ENCODE results near the gene RUFY4. TPM values are rescaled to one million over a fixed set of nuclear protein-coding genes. Genes with fewer than 3 reads are reported as not detected.
A peak's percentile ranks its signal among the peaks of the same experiment; 100 is the strongest.
"Not testable (repeated sequence)": the region's sequence is repeated elsewhere in the genome, so short reads cannot be mapped to it uniquely, and the experiment has no call there.

RUFY4 gene
- total RNA-seq, 1 experiment from 2014 or later = not detected

GRCh38 chr2:218035463-218036100, 33.5 kb upstream of the RUFY4 start:
- peaks cover 47% of the 10 kb centered on the region for H3K4me1 ChIP-seq (replicated peaks)
- no peaks in the 10 kb centered on the region for H3K27me3 ChIP-seq (replicated peaks)
- no peak overlapping the region for H3K27ac ChIP-seq
- no peaks in the 10 kb centered on the region for H3K9me3 ChIP-seq (replicated peaks)
- DNase-seq (ENCODE audit: low read depth in 1 of 2, low spot score in 2 of 2) = no peak
- no peaks in the 10 kb centered on the region for H3K36me3 ChIP-seq
- no peak overlapping the region for H3K4me3 ChIP-seq

DNA sequence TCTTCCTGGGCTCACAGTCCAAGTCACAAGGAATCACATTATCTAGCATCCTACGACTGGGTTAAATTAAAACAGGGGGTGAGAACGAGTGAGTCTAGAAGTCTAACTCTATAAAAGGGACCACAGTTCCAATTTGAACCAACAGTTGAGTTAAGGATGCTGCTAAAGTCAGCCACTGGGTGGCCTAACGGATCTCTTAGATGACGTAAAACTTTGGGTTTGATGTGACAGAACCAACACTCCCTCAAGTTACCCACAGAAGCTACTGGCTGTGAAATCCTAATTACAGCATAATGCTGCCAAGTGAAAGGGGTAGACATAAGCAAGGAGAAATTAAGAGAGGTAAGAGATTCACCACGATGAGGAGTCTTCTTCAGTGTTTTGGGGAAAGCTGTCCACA, 32.7 kb upstream of the RUFY4 start:
- Histone ChIP-seq H3K4me1 (replicated peaks) (peaks cover 47% of the 10 kb centered on the region), H3K4me3 (no peak overlapping the region), H3K27me3 (replicated peaks) (no peaks in the 10 kb centered on the region), H3K36me3 (no peaks in the 10 kb centered on the region), H3K9me3 (replicated peaks) (no peaks in the 10 kb centered on the region), H3K27ac (no peak overlapping the region; the same call in 1 of the 2 replicates)
- DNase-seq (ENCODE audit: low read depth in 1 of 2, low spot score in 2 of 2) = peak in 1 of 2 experiments; percentile 36

DNA sequence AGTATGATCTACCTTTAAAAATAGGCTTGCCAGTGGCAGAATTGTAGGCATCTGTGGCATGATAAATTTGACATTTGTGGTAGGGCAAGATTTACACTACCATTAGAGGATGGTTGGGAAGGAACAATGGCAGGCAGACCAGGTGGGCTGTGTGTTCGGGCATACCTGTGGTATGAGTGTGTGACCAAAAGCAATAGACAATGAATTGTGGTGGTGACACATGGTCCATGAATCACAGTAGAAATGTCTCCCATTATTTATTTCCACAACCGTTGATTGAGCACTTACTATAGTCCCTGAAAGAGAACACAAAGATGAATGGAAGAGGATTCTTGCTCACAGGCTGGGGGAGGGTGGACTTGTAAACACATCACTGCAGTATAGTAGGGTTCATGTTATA, 29.9 kb upstream of the RUFY4 start:
- Histone ChIP-seq H3K27ac (peak overlapping the region; percentile 23; the same call in 1 of the 2 replicates), H3K27me3 (replicated peaks) (no peaks in the 10 kb centered on the region), H3K4me1 (replicated peaks) (peaks cover 50% of the 10 kb centered on the region), H3K36me3 (no peaks in the 10 kb centered on the region), H3K4me3 (no peak overlapping the region), H3K9me3 (replicated peaks) (no peaks in the 10 kb centered on the region)
- peak; percentile 94 for DNase-seq (ENCODE audit: low read depth in 1 of 2, low spot score in 2 of 2)

GRCh38 chr2:218040883-218041282, 28.2 kb upstream of the RUFY4 start:
- H3K9me3 ChIP-seq (replicated peaks) = no peaks in the 10 kb centered on the region
- no peak overlapping the region for H3K4me3 ChIP-seq
- H3K27me3 ChIP-seq (replicated peaks) = no peaks in the 10 kb centered on the region
- no peak for DNase-seq (ENCODE audit: low read depth in 1 of 2, low spot score in 2 of 2)
- H3K27ac ChIP-seq = no peak overlapping the region
- H3K4me1 ChIP-seq (replicated peaks) = peaks cover 41% of the 10 kb centered on the region
- H3K36me3 ChIP-seq = no peaks in the 10 kb centered on the region

DNA sequence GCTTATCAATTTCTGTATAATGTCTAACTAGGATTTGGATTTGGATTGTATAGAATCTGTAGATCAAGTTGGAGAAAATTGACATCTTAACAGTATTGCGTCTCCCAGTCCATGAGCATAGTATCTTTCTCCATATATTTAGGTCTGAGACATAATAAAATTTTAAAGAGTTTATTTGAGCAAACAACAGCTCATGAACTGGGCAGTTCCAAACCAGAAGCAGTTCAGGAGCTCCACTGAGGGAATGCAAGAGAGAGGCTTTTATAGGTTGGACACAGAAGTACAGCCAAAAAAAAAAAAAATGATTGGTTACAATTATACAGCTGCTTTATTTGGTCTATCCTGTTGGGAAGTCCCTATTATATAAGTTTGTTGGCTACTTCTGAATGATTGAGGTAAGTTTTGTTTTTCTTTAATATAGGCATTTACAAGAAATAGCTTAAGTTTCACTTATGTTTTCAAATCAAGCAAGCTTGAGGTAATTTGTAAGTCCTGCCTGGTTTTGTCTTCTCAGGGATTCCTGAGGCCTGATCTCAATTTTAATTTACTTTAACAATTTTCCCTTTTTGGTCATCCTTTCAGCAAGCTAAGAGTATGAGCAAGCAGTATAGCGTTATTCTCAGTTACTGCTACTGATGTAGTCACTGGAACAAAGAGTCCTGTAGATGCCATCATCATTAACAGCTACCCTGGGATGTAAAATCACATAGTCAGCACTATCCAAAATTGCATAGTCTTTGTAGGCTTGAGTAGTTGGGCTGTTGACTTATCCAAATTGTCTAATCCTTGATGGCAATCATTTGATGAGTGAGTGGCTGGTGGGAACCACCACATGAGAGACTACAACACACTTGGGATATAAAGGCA, 27.5 kb upstream of the RUFY4 start:
- Histone ChIP-seq H3K27ac (no peak overlapping the region), H3K36me3 (no peaks in the 10 kb centered on the region), H3K27me3 (replicated peaks) (no peaks in the 10 kb centered on the region), H3K4me1 (replicated peaks) (peaks cover 34% of the 10 kb centered on the region), H3K4me3 (no peak overlapping the region), H3K9me3 (replicated peaks) (no peaks in the 10 kb centered on the region)
- DNase-seq (ENCODE audit: low read depth in 1 of 2, low spot score in 2 of 2) = no peak

DNA sequence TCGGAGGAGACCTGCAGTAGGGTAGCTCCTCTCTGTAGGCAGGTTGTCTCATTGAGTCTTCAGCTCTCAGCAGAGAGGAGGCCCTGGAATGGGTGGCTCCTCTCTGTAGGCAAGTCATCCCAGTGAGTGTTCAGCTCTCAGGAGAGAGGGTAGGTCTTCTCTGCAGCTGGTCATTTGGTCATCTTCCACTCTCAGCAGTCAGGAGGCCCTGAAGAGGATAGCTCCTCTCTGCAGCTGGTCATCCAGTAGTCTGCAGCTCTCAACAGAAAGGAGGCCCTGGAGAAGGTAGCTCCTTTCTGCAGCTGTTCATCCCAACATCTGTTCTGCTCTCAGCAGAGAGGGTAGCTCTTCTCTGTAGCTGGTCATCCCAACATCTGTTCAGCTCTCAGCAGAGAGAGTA, 26.0 kb upstream of the RUFY4 start:
- no peaks in the 10 kb centered on the region for H3K27me3 ChIP-seq (replicated peaks)
- H3K9me3 ChIP-seq (replicated peaks) = no peaks in the 10 kb centered on the region
- no peak overlapping the region for H3K4me3 ChIP-seq
- no peaks in the 10 kb centered on the region for H3K36me3 ChIP-seq
- peaks cover 22% of the 10 kb centered on the region for H3K4me1 ChIP-seq (replicated peaks)
- no peak for DNase-seq (ENCODE audit: low read depth in 1 of 2, low spot score in 2 of 2)
- H3K27ac ChIP-seq = no peak overlapping the region

- peaks cover 16% of the 10 kb centered on the region for H3K4me1 ChIP-seq (replicated peaks)
- no peak overlapping the region for H3K4me3 ChIP-seq
- DNase-seq (ENCODE audit: low read depth in 1 of 2, low spot score in 2 of 2) = no peak
- no peaks in the 10 kb centered on the region for H3K9me3 ChIP-seq (replicated peaks)
- H3K27me3 ChIP-seq (replicated peaks) = no peaks in the 10 kb centered on the region
- no peaks in the 10 kb centered on the region for H3K36me3 ChIP-seq
- no peak overlapping the region for H3K27ac ChIP-seq
Observed at GRCh38 chr2:218043701-218044109, 25.3 kb upstream of the RUFY4 start.

GRCh38 chr2:218044599-218044998, 24.5 kb upstream of the RUFY4 start:
- H3K9me3 ChIP-seq (replicated peaks); H3K27ac ChIP-seq; H3K36me3 ChIP-seq; H3K27me3 ChIP-seq (replicated peaks); DNase-seq (ENCODE audit: low read depth in 1 of 2, low spot score in 2 of 2); H3K4me3 ChIP-seq; H3K4me1 ChIP-seq (replicated peaks): not testable (repeated sequence)

- Histone ChIP-seq H3K4me3 (no peak overlapping the region), H3K27me3 (replicated peaks) (no peaks in the 10 kb centered on the region), H3K27ac (no peak overlapping the region), H3K9me3 (replicated peaks) (no peaks in the 10 kb centered on the region), H3K36me3 (no peaks in the 10 kb centered on the region), H3K4me1 (replicated peaks) (0 out of 2 replicates have a peak, but pooled peaks cover 3% of the 10 kb centered on the region)
- DNase-seq (ENCODE audit: low read depth in 1 of 2, low spot score in 2 of 2) = no peak
Observed at GRCh38 chr2:218046238-218046637, 22.8 kb upstream of the RUFY4 start.

GRCh38 chr2:218047536-218048225, 21.4 kb upstream of the RUFY4 start:
- Histone ChIP-seq H3K27ac (no peak overlapping the region), H3K36me3 (no peaks in the 10 kb centered on the region), H3K9me3 (replicated peaks) (no peaks in the 10 kb centered on the region), H3K4me1 (replicated peaks) (no peaks in the 10 kb centered on the region), H3K4me3 (no peak overlapping the region), H3K27me3 (replicated peaks) (no peaks in the 10 kb centered on the region)
- DNase-seq (ENCODE audit: low read depth in 1 of 2, low spot score in 2 of 2) = no peak

- DNase-seq (ENCODE audit: low read depth in 1 of 2, low spot score in 2 of 2) = no peak
- Histone ChIP-seq H3K4me3 (no peak overlapping the region), H3K36me3 (no peaks in the 10 kb centered on the region), H3K27ac (no peak overlapping the region), H3K4me1 (replicated peaks) (no peaks in the 10 kb centered on the region), H3K9me3 (replicated peaks) (no peaks in the 10 kb centered on the region), H3K27me3 (replicated peaks) (no peaks in the 10 kb centered on the region)
Observed at GRCh38 chr2:218051903-218052302, 17.1 kb upstream of the RUFY4 start.

GRCh38 chr2:218059289-218059688, 9.8 kb upstream of the RUFY4 start:
- DNase-seq (ENCODE audit: low read depth in 1 of 2, low spot score in 2 of 2) = no peak
- no peaks in the 10 kb centered on the region for H3K36me3 ChIP-seq
- H3K27ac ChIP-seq = no peak overlapping the region
- H3K4me1 ChIP-seq (replicated peaks) = no peaks in the 10 kb centered on the region
- 0 out of 2 replicates have a peak, but pooled peaks cover 8% of the 10 kb centered on the region for H3K27me3 ChIP-seq (replicated peaks)
- no peaks in the 10 kb centered on the region for H3K9me3 ChIP-seq (replicated peaks)
- no peak overlapping the region for H3K4me3 ChIP-seq

DNA sequence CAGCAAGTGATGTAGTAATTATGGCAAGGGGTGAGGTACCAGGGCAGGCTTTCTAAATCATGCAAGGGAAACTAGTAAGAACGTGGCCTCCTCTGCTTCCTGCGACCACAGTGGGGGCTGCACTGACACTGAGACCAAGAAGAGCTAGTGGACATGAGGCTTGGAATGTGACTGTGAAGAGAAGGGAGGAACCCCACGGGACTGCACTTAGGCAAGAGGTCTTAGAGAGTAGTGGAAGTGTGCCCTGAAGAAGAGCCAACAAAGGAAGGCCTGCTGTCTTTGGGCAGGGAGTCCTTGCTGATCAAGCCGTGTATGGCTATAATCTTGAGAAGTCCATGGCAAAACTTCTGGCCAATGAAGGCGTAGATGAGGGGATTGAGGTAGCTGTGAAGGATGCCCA, 8.9 kb upstream of the RUFY4 start:
- no peaks in the 10 kb centered on the region for H3K36me3 ChIP-seq
- H3K4me3 ChIP-seq = no peak overlapping the region
- H3K9me3 ChIP-seq (replicated peaks) = no peaks in the 10 kb centered on the region
- no peak for DNase-seq (ENCODE audit: low read depth in 1 of 2, low spot score in 2 of 2)
- H3K27me3 ChIP-seq (replicated peaks) = 0 out of 2 replicates have a peak, but pooled peaks cover 8% of the 10 kb centered on the region
- H3K4me1 ChIP-seq (replicated peaks) = no peaks in the 10 kb centered on the region
- H3K27ac ChIP-seq = no peak overlapping the region

Data from SJSA1 (cell line).